ENCODE results near the gene HLA-DQA1.
"Not testable (repeated sequence)": the region's sequence is repeated elsewhere in the genome, so short reads cannot be mapped to it uniquely, and the experiment has no call there.

The HLA-DQA1 gene

DNA sequence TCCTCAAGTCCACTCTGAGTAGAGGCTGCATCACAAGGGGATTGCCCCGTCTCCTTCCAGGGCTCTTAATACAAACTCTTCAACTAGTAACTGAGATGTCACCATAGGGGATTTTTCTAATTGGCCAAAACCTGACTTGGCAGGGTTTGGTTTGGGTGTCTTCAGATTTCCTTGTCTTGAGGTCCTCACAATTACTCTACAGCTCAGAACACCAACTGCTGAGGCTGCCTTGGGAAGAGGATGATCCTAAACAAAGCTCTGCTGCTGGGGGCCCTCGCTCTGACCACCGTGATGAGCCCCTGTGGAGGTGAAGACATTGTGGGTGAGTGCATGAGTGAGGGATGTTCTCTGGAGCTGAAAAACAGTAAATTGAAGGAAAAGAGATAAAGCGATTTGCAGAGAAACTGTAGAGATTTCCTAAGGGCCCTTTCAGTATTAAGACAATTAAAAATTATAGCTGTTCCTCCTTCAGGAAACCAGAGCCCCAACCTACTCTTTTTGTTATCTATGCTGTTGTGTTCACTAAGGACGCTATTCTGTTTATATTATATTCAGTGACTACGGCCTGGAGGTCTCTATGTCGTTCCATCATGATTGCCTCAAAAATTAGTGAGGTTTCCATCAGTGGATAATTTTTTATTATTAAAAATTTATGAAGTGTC lies at the start of gene HLA-DQA1:
HLA-DQA1 (plus strand) TSS at position 188 of the 662 bp plus-strand sequence; CDS start at position 241, 53 bp downstream.
- DNase-seq, result peak; percentile 34

DNA sequence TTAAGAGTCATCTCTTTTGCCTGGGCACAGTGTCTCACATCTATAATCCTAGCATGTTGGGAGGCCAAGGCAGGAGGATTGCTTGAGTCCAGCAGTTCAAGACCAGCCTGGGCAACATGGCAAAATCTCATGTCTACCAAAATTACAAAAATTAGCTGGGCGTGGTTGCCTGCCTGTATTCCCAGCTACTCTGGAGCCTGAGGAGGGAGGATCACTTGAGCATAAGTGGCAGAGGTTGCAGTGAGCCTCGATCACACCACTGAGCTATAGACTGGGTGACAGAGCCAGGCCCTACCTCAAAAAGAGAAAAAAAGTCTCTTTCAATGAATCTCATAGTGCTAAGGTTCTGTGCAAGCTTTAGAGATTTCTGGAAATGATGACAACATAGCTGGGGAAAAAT lies 49.0 kb upstream of the HLA-DQA1 start:
- no peak for DNase-seq

GRCh38 chr6:32589596-32590449 lies 47.4 kb upstream of the HLA-DQA1 start, which contains the start of gene HLA-DRB1:
HLA-DRB1 (minus strand) TSS chr6:32589848; CDS start chr6:32589742, 106 bp downstream.
- peak; percentile 42 for DNase-seq

DNA sequence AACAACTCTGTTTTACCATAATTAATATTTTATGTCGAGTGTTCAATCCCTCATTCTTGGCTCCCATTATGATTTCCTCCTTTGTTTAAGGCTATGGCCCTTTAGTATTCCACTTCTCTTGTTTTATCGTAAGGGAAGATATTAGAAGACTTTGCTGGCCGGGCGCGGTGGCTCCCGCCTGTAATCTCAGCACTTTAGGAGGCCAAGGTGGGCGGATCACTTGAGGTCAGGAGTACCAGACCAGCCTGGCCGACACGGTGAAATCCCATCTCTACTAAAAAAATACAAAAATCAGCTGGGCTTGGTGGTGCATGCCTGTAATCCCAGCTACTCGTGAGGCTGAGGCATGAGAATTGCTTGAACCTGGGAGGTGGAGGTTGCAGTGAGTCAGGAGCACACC lies 46.5 kb upstream of the HLA-DQA1 start:
- not testable (repeated sequence) for DNase-seq

DNA sequence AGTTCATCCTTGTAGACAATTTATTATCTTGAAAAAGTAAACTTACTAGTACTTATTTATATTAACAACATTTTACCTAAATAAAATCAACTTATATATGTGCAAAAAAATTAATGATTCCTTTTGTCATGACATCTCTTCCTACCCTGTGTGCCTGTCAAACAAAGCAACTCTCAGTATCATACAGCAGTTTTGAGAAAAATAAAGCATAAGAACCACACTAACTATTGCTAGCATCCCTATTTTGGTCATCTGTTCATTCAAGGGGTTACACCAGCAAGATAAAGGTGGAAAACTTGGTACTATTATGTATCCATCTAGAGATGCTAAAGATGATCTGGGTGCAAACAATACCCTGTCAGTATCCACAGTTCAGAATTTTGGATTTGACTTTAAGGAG lies 40.2 kb upstream of the HLA-DQA1 start:
- no peak for DNase-seq

DNA sequence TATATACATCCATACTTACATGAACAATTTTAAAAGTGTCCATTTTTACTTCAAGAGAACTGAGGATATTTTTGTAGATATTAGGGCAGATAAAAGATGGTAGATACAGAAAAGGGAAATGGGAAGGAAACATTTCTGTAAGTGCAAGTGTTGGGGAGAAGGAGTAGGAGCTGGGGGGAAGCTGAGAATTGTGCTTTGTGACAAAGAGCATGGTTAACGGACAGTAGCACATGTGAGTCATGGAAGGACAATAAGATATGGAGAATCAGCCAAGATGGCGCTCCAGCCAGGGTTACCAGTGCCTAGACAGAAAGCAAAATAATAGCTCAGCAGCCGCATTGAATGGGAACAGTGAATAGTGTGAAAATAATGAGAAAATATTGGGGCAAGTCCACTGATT lies 34.8 kb upstream of the HLA-DQA1 start:
- no peak for DNase-seq

DNA sequence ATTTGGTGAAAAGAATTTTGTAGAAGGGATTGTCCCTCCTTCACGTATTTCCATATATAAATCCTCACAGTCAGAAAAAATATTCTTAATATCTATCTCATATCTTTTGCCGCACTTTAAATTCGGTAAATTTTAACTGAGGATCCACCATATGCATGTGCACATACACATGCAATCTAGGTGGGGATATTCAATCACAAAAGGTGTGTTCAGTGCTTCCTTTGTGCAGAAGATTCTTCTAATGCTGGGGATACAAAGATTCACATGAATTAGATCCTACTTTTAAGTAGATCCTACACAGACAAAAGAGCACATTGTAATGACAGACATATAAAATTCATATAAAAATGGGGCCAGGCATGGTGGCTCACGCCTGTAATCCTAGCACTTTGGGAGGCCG lies 34.0 kb upstream of the HLA-DQA1 start:
- DNase-seq, result no peak

DNA sequence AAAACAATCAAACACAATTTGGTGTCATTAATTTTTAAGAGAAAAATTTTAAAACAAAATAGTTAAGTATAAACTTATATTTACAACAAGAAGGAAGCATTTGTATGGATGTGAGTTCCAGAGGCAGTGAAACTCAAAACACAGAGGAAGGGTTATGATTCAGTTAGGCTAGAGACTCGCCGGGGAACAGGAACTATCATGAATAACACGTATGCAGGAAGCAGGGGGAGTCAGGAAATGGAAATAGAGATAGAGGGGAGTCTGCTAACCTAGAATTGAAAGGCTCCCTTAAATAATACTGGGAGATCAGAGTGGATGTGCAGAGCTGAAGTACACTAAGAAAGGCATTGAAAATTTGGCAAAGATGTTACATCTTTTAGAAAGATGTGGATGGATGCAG lies 33.3 kb upstream of the HLA-DQA1 start:
- DNase-seq, result no peak

- DNase-seq, result peak; percentile 2
Observed at GRCh38 chr6:32604434-32604877, 32.8 kb upstream of the HLA-DQA1 start.

DNA sequence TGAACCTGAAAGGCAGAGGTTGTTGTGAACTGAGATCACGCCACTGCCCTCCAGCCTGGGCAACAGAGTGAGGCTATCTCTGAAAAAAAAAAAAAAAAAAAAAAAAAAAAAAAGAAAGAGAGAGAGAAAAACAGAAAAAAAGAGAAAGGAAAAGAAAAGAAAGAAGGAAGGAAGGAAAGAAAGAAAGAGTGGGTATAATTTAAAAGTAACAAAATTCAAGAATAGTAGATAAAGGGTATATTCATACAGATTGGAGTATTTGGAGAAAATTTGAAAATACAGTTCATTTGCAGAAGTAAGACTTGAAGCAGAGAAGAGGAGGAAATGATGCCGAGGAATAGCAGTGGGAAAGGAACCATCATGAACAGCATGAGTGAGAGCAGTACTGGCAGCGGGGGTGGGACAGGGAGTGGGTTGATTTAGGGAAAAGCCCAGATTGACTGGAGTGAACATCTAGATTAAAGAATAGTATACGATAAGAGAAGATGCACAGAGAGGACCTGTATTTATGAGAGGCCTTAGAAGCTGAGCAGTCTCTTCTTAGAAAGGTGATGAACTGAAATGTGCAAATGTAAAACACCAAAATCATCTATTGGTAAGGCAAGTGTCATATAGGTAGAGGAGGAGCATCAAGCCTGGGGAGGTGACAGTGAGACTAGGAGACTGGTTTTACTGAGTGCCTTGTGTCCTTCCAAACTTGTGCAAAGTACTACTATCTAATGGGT lies 29.8 kb upstream of the HLA-DQA1 start:
- DNase-seq, result no peak

DNA sequence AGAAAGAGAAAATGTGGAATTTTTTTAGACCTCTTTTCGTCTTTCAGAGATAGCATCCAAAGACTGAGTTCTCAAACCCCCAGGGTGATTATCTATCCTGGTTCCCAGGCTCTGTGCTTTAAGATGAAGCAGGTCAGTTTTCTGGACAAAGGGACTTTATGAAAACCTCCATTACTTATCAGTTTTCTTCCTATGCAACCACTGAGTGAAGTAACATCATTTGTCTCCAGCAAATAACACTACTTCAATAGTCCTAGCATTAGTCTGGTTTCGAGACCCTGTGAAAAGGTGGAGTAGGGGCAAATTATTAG lies 29.3 kb upstream of the HLA-DQA1 start:
- DNase-seq, result no peak

DNA sequence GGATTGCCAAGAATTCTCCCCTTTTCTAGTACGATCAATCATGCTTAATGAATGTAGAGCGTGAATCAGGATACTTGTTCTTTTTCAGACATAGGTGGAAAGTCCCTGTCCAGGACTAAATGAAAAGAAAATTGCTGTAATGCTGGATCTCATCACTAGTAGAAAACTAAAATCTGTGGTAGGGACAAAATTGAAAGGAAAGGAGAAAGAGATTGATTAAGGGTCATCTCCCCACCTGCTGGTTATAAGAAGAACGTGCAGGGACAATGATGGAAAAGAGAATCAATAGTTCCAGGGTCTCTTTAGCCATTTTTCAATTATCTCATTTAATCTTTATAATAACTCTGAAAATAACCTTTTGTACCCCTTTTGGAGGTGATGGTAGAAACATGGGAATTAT lies 28.8 kb upstream of the HLA-DQA1 start:
- no peak for DNase-seq

- DNase-seq, result no peak
Observed at GRCh38 chr6:32609391-32609730, 27.8 kb upstream of the HLA-DQA1 start.

- peak; percentile 67 for DNase-seq
Observed at GRCh38 chr6:32609731-32610640, 27.2 kb upstream of the HLA-DQA1 start.

GRCh38 chr6:32610682-32611296 lies 26.4 kb upstream of the HLA-DQA1 start:
- DNase-seq, result no peak

DNA sequence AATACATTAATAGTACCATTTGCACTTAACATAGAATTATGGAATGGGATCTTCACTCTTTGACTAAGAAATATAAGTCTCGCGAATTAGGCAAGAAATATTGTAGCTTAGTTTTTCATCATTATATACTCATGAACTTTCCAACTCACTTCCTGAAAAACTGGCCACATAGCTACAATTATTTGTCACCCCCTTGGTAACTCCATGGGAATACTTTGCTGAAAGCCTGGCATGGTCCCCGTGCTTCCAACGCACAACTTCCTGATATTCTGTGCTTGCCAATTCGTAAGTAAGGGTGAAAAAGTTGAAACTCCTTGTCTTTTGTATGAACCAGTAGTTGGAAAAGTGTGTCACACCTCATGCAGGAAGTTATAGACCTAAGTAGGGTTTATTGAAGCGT lies 23.7 kb upstream of the HLA-DQA1 start:
- no peak for DNase-seq

- DNase-seq, result no peak
Observed at GRCh38 chr6:32614366-32615081, 22.7 kb upstream of the HLA-DQA1 start.

GRCh38 chr6:32615885-32616532 lies 21.2 kb upstream of the HLA-DQA1 start:
- no peak for DNase-seq

GRCh38 chr6:32617751-32618150 lies 19.5 kb upstream of the HLA-DQA1 start:
- DNase-seq, result no peak

- no peak for DNase-seq
Observed at GRCh38 chr6:32621372-32621771, 15.8 kb upstream of the HLA-DQA1 start.
